ENCODE results near the gene GNAI3.

The GNAI3 gene

DNA sequence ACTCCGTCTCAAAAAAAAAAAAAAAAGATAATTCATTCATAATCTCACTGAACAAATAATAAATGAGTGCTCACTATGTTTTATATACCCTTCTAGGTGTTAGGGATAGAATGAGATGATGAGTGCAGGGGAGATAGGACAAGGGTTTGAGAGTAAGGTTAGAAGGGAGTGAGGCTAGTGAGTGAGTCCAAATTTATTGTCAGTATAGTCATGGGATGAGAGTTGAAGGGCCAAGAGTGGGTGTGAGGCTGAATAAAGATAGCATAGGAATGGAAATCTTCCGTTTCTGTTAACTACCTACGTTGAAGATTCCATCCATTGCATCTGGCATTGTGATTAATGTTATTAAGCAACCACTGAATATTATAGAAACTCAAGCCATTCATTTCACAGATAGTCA is 16.8 kb downstream of the GNAI3 start:
- TF ChIP-seq, protein P1, sequence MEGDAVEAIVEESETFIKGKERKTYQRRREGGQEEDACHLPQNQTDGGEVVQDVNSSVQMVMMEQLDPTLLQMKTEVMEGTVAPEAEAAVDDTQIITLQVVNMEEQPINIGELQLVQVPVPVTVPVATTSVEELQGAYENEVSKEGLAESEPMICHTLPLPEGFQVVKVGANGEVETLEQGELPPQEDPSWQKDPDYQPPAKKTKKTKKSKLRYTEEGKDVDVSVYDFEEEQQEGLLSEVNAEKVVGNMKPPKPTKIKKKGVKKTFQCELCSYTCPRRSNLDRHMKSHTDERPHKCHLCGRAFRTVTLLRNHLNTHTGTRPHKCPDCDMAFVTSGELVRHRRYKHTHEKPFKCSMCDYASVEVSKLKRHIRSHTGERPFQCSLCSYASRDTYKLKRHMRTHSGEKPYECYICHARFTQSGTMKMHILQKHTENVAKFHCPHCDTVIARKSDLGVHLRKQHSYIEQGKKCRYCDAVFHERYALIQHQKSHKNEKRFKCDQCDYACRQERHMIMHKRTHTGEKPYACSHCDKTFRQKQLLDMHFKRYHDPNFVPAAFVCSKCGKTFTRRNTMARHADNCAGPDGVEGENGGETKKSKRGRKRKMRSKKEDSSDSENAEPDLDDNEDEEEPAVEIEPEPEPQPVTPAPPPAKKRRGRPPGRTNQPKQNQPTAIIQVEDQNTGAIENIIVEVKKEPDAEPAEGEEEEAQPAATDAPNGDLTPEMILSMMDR (IDR thresholded peaks at IDR 0.05; ENCODE audit: low read depth, low read length, missing control alignments), result no peak
- no peak for DNase-seq (ENCODE audit: low read depth)
- no peak overlapping the region for H3K4me3 ChIP-seq (ENCODE audit: low read depth, low read length)

DNA sequence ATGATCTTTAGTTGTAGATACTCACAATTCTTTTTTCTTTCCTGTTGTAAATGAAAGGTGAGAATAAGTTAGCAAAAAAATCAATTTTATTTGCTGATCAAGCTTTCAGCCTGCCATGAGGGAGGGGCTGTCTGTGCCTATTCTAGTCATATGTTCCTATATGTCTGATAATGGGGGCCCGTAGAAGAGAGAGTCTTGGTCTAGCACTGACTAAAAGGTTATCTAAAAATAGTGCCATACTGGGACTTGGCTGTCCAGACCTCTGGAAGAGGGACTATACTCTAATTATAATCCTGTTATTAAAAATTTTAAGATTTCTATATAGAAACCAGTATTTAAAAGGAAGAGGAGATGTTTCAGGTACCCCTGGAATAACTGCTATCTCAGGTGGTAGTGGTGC is 18.6 kb downstream of the GNAI3 start:
- H3K4me3 ChIP-seq (ENCODE audit: low read depth, low read length), result no peak overlapping the region
- no peak for DNase-seq (ENCODE audit: low read depth)
- TF ChIP-seq, protein P1 (IDR thresholded peaks at IDR 0.05; ENCODE audit: low read depth, low read length, missing control alignments), result no peak

DNA sequence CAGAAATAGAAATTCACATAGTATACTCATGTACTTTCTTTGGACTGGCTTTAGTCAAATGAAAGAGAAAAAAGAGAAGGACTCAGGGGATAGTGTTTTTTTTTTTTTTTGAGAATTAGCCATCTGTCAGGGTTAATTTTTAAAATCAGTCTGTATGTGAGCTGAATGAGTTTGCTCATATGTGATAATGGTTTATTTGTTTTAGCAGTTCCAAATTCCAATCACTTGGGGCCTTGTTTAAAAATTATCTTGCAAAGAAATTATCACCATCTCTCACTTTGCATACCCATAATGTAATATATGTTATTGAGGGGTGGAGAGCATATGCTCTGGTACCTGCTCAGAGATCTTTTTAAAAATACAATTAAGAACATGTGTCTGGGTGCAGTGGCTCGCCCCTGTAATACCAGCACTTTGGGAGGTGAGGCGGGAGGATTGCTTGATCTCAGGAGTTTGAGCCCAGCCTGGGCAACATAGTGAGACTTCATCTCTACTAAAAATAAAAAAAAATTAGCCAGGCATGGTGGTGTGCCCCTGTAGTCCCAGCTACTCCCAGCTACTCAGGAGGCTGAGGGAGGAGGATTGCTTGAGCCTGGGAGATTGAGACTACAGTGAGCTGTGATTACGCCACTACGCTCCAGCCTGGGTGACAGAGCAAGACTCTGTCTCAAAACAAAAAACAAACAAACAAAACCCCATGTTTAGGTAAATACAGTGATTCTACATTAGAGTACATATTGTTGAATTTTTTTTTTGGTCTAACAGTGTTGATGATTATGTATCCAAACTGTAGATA is 19.7 kb downstream of the GNAI3 start:
- no peak overlapping the region for H3K4me3 ChIP-seq (ENCODE audit: low read depth, low read length)
- no peak for DNase-seq (ENCODE audit: low read depth)
- TF ChIP-seq, protein P1 (IDR thresholded peaks at IDR 0.05; ENCODE audit: low read depth, low read length, missing control alignments), result no peak

DNA sequence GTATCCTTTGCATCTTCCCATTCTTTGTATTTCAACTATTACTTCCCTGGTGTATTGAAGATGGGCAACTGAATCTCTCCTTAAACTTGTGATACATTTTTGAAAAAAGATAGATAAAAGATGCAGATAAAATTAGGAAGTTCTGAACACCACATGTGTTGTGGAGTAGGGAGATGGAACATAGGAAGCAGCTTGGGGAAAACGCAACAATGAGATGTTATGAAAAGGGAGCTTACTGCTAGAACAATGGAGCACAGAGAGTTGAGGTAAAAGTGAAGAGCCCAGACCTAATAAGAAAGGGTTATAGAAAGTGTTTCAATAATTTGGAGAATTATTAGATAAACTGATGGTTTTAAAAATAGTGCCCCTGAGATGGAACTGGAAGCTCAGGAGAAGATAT is 20.9 kb downstream of the GNAI3 start:
- no peak for DNase-seq (ENCODE audit: low read depth)
- no peak overlapping the region for H3K4me3 ChIP-seq (ENCODE audit: low read depth, low read length)
- TF ChIP-seq, protein P1 (IDR thresholded peaks at IDR 0.05; ENCODE audit: low read depth, low read length, missing control alignments), result no peak

DNA sequence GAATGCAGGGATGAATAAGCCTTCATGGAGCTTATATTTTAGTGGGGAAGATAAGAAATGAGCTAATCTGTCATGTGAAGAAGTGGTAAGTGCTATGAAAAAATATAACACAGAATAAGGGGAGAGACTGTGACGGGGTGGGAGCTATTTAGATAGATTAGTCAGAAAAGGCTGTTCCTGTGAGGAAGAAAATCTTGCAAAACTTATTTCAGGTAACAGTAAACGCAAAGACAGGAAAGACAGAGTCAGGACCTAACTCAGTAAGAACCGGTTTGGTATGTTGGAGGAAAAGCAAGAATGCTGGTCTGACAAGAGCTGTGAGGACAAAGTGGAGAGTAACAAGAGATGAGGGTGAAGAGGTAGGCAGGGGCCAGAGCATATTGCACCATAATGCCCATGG is 22.0 kb downstream of the GNAI3 start:
- no peak for DNase-seq (ENCODE audit: low read depth)
- TF ChIP-seq, protein P1 (IDR thresholded peaks at IDR 0.05; ENCODE audit: low read depth, low read length, missing control alignments), result no peak
- no peak overlapping the region for H3K4me3 ChIP-seq (ENCODE audit: low read depth, low read length)

DNA sequence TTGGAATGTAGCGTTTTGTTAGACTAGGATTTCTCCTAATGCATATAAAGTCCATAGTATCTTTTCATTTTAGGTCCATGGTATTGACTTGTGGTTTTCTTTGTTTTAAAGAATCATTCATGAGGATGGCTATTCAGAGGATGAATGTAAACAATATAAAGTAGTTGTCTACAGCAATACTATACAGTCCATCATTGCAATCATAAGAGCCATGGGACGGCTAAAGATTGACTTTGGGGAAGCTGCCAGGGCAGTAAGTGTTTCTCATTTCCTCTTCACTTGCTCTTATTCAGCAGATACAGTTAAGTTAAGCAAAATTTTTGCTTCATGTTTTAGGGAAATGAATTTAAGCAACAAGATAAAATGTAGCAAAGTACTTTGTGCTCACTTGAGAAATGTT is 25.4 kb downstream of the GNAI3 start:
- DNase-seq (ENCODE audit: low read depth), result no peak
- TF ChIP-seq, protein P1 (IDR thresholded peaks at IDR 0.05; ENCODE audit: low read depth, low read length, missing control alignments), result no peak
- H3K4me3 ChIP-seq (ENCODE audit: low read depth, low read length), result no peak overlapping the region

DNA sequence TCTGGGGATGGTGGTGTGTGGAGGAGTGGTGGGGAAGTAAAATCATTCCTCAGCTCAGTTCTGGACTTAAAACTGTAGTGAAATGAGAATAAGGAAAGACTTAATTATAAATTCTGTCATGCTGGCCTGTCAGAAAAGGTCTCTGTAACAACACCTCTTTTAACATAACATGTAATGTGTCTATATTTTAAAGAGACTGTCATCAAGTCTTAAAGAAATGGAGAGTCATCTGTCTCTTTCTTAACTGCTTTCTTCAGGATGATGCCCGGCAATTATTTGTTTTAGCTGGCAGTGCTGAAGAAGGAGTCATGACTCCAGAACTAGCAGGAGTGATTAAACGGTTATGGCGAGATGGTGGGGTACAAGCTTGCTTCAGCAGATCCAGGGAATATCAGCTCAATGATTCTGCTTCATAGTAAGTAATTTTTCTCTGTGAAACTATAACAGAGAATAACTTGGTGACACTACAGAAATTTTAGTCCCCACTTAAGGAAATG is 30.6 kb downstream of the GNAI3 start:
- no peak for DNase-seq (ENCODE audit: low read depth)
- H3K4me3 ChIP-seq (ENCODE audit: low read depth, low read length), result no peak overlapping the region
- TF ChIP-seq, protein P1 (IDR thresholded peaks at IDR 0.05; ENCODE audit: low read depth, low read length, missing control alignments), result no peak

All from GM12864 (cell line).